Measurements from ENCODE around the gene PRKAR2B.

The PRKAR2B gene

DNA sequence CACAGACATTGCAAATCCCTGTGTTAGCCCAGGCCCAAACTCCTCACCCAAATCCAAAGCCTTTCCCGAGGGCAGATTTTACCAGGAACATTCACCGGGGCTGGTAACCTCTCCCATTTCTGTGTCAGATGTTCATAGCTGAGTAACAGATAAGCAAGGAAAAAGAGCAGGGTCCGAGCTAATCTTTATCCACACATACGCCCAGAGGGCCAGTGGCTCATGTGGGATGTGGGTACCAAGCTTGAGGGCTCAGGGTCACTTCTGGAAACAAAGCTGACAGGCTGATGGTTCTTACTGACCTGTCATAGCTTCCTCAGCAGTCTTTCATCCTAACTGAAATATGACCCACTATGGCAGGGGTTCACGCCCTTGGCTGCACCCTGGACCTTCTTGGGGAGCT, 164.1 kb downstream of the PRKAR2B start:
- TF ChIP-seq, protein P1, sequence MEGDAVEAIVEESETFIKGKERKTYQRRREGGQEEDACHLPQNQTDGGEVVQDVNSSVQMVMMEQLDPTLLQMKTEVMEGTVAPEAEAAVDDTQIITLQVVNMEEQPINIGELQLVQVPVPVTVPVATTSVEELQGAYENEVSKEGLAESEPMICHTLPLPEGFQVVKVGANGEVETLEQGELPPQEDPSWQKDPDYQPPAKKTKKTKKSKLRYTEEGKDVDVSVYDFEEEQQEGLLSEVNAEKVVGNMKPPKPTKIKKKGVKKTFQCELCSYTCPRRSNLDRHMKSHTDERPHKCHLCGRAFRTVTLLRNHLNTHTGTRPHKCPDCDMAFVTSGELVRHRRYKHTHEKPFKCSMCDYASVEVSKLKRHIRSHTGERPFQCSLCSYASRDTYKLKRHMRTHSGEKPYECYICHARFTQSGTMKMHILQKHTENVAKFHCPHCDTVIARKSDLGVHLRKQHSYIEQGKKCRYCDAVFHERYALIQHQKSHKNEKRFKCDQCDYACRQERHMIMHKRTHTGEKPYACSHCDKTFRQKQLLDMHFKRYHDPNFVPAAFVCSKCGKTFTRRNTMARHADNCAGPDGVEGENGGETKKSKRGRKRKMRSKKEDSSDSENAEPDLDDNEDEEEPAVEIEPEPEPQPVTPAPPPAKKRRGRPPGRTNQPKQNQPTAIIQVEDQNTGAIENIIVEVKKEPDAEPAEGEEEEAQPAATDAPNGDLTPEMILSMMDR (conservative IDR thresholded peaks at IDR 0.05; ENCODE audit: low read length): no peak
- H3K4me3 ChIP-seq (ENCODE audit: low read length): no peak overlapping the region
- no peak for DNase-seq (ENCODE audit: low read depth)

DNA sequence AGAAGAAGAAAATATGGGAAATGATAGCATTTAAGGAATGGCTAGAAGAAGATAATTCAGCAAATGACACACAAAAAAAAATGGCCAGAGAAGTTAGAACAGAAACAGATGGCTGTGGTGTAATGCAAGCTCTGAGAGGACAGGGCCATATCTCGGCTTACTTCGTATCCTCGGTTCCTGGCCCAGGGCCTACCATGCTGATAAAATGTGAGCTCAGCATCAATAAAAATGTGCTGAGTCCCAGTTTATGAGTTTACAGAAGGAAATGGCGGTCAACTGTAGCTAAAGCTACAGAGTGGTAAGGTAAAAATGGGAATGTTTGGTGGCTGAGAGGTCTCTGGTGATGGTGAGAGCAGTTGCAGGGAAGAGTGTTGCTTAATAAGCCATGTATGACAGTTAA, 165.1 kb downstream of the PRKAR2B start:
- H3K4me3 ChIP-seq (ENCODE audit: low read length): no peak overlapping the region

DNA sequence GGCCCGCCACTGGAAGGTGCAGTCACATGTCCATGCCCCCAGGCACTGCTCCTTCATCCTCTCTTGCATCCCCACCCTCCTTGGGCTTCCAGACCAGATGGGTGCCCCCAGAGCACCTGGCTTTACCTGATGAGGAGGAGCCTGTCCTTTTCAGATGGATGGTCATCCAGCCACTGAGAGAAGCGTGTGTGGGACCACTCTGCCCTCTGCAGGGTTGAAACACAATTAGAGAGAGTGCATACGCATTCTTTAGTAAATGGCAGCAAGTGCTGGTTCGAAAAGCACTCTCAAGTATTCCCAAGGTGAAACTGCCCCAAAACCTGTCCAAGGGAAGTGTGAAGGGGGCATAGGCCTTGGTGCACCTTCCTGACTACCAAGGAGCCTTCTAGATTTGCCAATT, 165.9 kb downstream of the PRKAR2B start:
- DNase-seq (ENCODE audit: low read depth): no peak
- no peak overlapping the region for H3K4me3 ChIP-seq (ENCODE audit: low read length)
- TF ChIP-seq, protein P1 (conservative IDR thresholded peaks at IDR 0.05; ENCODE audit: low read length): no peak

More for the DNA sequence above, 165.1 kb downstream of the PRKAR2B start:
- TF ChIP-seq, protein P1 (conservative IDR thresholded peaks at IDR 0.05; ENCODE audit: low read length): no peak
- DNase-seq (ENCODE audit: low read depth): no peak

Data from AG10803 (cell line).